MM.1S (cell line): Measurements from ENCODE around the gene SPECC1L.

Source experiments
- DNase-seq: peaks from one replicate; pipeline ENCODE4 v3.0.0-alpha.2; 2015
- H2AFZ ChIP-seq: fragments of 300-600 bp; sonication (generic); 2 replicates; pipeline ENCODE4 v1.6.0; 2016; ENCODE audit warnings: antibody characterized with exemption, low read length
- H3F3A ChIP-seq: fragments of 300-600 bp; sonication (generic); 2 replicates; pipeline ENCODE4 v1.6.1; 2016; ENCODE audit warnings: mild to moderate bottlenecking, antibody characterized with exemption, low read length, moderate library complexity, mixed read lengths; ENCODE audit not compliant: insufficient read depth
- H3K27ac ChIP-seq: fragments of 300-600 bp; sonication (generic); 2 replicates; pipeline ENCODE4 v1.5.1; 2016; ENCODE audit warnings: mild to moderate bottlenecking, low read length
- H3K27me3 ChIP-seq: fragments of 300-600 bp; sonication (generic); replicated peaks from 2 replicates; pipeline ENCODE4 v1.6.0; 2016; ENCODE audit warnings: low read length; ENCODE audit not compliant: insufficient read depth
- H3K36me3 ChIP-seq: fragments of 300-600 bp; sonication (generic); replicated peaks from 2 replicates; pipeline ENCODE4 v1.6.1; 2016; ENCODE audit warnings: mild to moderate bottlenecking, low read length, mixed read lengths; ENCODE audit not compliant: insufficient read depth
- H3K4me1 ChIP-seq: fragments of 300-600 bp; sonication (generic); 2 replicates; pipeline ENCODE4 v1.6.1; 2016; ENCODE audit warnings: low read length, mixed read lengths
- H3K4me2 ChIP-seq: fragments of 300-600 bp; sonication (generic); 2 replicates; pipeline ENCODE4 v1.6.0; 2016; ENCODE audit warnings: low read depth, low read length
- H3K4me3 ChIP-seq: fragments of 300-600 bp; sonication (generic); 2 replicates; pipeline ENCODE4 v1.5.1; 2016; ENCODE audit warnings: low read length, mixed read lengths
- H3K79me2 ChIP-seq: fragments of 300-600 bp; sonication (generic); 2 replicates; pipeline ENCODE4 v1.6.1; 2016; ENCODE audit warnings: mixed run types, low read length, mixed read lengths
- H3K9ac ChIP-seq: fragments of 300-600 bp; sonication (generic); 2 replicates; pipeline ENCODE4 v1.6.1; 2016; ENCODE audit warnings: low read length, mixed read lengths
- H3K9me2 ChIP-seq: fragments of 300-600 bp; sonication (generic); replicated peaks from 2 replicates; pipeline ENCODE4 v1.6.1; 2016; ENCODE audit warnings: mild to moderate bottlenecking, low read length, mixed read lengths; ENCODE audit not compliant: insufficient read depth
- H3K9me3 ChIP-seq: fragments of 300-600 bp; sonication (generic); replicated peaks from 2 replicates; pipeline ENCODE4 v1.6.1; 2016; ENCODE audit warnings: mild to moderate bottlenecking, low read length, mixed read lengths; ENCODE audit not compliant: insufficient read depth
- H4K20me1 ChIP-seq: fragments of 300-600 bp; sonication (generic); 2 replicates; pipeline ENCODE4 v1.6.1; 2016; ENCODE audit warnings: mild to moderate bottlenecking, low read length, moderate library complexity, mixed read lengths; ENCODE audit not compliant: insufficient read depth
- CTCF ChIP-seq: fragments of 300-600 bp; sonication (generic); IDR thresholded peaks from 2 replicates; pipeline ENCODE4 v1.5.1; 2016; ENCODE audit warnings: antibody characterized with exemption, low read length, mixed read lengths
- EZH2 ChIP-seq: fragments of 300-600 bp; sonication (generic); optimal IDR thresholded peaks from 2 replicates; pipeline ENCODE3; 2017; ENCODE audit warnings: low read depth, mild to moderate bottlenecking, antibody characterized with exemption, low read length, mixed read lengths
- EZH2phosphoT487 ChIP-seq: fragments of 300-600 bp; sonication (generic); IDR thresholded peaks from 2 replicates; pipeline ENCODE4 v1.6.1; 2018; ENCODE audit warnings: antibody characterized with exemption, low read length

Gene SPECC1L

DNA sequence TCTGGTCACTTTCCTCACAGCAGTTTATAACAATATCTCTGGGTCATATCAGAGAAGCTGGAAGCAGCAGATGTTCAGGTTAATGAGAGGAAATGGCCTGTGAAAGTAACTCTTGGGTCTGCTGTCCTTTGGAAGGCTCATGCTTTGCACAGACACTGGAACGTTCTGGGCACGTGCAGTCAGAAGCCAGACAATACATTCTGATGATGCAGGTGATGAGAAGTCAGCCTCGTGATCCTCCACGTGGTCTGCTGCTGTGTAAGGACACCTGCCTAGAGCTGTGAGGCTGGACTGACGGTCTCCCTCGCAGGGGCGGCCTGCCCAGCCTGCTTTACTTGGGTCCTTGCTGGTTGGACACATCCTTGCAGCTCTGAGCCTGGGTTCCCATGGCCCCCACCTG is 138.0 kb downstream of the SPECC1L start:
- Histone ChIP-seq H3K9me2 (no peaks in the 10 kb centered on the region), H3K4me1 (no peaks in the 10 kb centered on the region), H4K20me1 (no peaks in the 10 kb centered on the region), H2AFZ (no peak overlapping the region), H3K4me3 (no peak overlapping the region), H3K4me2 (no peak overlapping the region), H3K36me3 (no peaks in the 10 kb centered on the region), H3K27ac (no peak overlapping the region), H3K9me3 (no peaks in the 10 kb centered on the region), H3K79me2 (peaks cover 7% of the 10 kb centered on the region; the same call in 1 of the 2 replicates), H3F3A (no peaks in the 10 kb centered on the region), H3K9ac (no peak overlapping the region), H3K27me3 (no peaks in the 10 kb centered on the region)
- DNase-seq: no peak
- TF ChIP-seq EZH2phosphoT487 (no peak), CTCF (no peak), EZH2 (no peak)

DNA sequence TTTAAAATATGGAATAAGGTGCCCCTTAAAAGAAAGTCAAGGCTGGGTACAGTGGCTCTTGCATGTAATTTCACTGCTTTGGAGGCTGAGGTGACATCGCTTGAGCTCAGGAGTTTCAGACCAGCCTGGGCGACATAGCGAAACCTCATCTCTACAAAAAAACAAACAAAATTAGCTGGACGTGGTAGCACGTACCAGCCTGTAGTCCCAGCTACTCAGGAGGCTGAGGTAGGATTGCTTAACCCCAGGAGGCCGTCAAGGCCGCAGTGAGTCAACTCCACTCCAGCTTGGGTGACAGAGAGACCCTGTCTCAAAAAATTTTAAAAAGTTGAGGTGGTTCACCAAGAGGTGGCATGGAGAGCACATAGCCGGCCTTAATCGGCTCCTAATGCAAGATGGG is 139.1 kb downstream of the SPECC1L start:
- DNase-seq: no peak
- Histone ChIP-seq H3K9me3 (no peaks in the 10 kb centered on the region), H3K27ac (no peak overlapping the region), H3K4me1 (no peaks in the 10 kb centered on the region), H3K4me3 (no peak overlapping the region), H4K20me1 (no peaks in the 10 kb centered on the region), H3F3A (no peaks in the 10 kb centered on the region), H3K36me3 (no peaks in the 10 kb centered on the region), H3K27me3 (no peaks in the 10 kb centered on the region), H3K9ac (no peak overlapping the region), H3K9me2 (no peaks in the 10 kb centered on the region), H2AFZ (no peak overlapping the region), H3K4me2 (no peak overlapping the region), H3K79me2 (peaks cover 7% of the 10 kb centered on the region; the same call in 1 of the 2 replicates)
- TF ChIP-seq EZH2phosphoT487: no peak
- no peak for TF ChIP-seq CTCF
- no peak for TF ChIP-seq EZH2

GRCh38 chr22:24410110-24410856 is 139.7 kb downstream of the SPECC1L start:
- DNase-seq: no peak
- Histone ChIP-seq H3K9me3 (no peaks in the 10 kb centered on the region), H3K79me2 (0 out of 2 replicates have a peak, but pooled peaks cover 2% of the 10 kb centered on the region), H3K36me3 (no peaks in the 10 kb centered on the region), H3K27ac (no peak overlapping the region), H3K27me3 (no peaks in the 10 kb centered on the region), H3K4me3 (no peak overlapping the region), H3K9ac (no peak overlapping the region), H4K20me1 (no peaks in the 10 kb centered on the region), H2AFZ (no peak overlapping the region), H3F3A (no peaks in the 10 kb centered on the region), H3K9me2 (no peaks in the 10 kb centered on the region), H3K4me1 (no peaks in the 10 kb centered on the region), H3K4me2 (no peak overlapping the region)
- TF ChIP-seq CTCF: no peak
- TF ChIP-seq EZH2: no peak
- no peak for TF ChIP-seq EZH2phosphoT487
